Measurements from ENCODE around the gene RND1.
A peak's percentile ranks its signal among the peaks of the same experiment; 100 is the strongest.
"Not testable (repeated sequence)": the region's sequence is repeated elsewhere in the genome, so short reads cannot be mapped to it uniquely, and the experiment has no call there.

Gene RND1

DNA sequence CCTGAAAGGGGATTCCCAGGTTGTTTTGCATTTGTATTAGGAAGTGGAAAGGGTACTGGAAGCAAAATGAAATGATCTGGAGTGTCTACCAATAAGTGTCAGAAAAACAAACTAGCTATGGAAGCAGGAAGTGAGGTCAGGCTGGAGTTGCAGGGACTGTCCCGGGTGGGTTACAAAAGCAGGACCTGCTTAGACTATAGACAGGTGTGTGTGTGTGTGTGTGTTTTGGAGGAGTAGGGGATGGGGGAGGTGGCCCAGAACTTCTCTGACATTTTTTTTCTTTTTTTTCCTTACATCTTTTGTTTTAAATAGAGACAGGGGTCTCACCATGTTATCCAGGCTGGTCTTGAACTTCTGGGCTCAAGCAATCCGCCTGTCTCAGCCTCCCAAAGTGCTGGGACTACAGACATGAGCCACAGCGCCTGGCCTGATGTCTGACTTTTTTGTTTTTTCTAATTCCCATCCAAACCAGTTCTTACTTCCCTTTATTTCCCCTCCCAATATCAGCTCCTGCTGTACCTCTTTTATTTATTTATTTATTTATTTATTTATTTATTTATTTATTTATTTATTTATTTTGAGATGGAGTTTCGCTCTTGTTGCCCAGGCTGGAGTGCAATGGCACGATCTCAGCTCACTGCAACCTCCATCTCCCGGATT is 512 bp upstream of the RND1 start:
- no peak for DNase-seq

DNA sequence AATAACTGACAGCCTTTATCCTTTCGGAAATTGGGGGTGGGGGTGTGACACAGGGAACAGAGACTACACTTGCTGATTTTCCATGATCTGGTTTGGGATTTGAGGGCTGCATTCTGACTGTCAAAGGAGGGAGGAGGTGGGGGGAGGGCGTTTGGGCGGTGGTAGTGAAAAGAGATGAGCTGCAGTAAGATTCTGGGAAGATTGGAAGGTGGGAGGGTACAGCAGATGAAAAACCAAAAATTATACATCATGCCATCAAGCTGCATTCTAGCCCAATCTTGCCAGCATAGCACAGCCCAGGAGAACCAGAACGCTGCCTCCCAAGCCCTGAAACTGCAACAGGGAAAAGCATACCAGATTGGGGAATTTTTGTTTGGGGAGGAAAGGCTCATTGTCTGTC is 2.4 kb downstream of the RND1 start:
- DNase-seq, result no peak

DNA sequence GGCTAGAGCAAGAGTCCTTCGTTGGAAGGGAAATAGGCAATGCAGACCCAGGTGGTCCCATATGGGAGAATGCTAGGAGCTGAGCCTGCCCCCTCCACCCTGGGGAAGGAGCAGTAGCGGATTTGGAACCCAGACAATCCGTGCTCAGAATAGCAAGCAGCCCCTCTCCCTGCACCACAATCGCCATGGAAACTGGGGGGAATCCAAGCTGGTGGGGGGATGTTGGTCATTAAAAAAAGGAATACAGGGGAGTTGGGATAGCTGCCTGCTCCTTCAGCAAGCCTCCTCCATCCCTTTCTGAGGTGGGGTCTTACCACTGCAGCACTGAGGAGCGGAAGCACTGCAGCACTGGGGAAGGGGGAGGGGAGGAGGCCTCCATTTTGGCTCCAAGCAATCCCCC is 2.9 kb downstream of the RND1 start:
- no peak for DNase-seq

DNA sequence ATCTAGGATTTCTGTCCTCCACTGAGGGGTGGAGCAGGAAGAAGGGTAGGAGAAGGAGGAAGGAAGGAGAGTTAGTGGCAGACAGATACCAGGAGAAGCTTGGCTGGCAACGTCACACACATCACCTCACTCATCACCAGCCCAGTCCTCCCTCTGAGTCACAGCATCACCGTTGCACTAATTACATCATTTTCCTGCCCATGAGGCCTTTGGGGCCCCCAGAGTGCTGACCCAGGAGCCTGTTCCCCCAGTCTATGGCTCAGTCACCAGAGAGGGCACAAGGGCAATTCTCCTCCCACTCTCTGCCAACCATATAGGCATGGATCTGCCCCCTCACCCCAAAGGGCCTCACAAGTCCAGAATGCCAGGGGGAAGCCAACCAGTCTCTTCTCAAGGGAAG is 4.6 kb downstream of the RND1 start:
- DNase-seq, result no peak

DNA sequence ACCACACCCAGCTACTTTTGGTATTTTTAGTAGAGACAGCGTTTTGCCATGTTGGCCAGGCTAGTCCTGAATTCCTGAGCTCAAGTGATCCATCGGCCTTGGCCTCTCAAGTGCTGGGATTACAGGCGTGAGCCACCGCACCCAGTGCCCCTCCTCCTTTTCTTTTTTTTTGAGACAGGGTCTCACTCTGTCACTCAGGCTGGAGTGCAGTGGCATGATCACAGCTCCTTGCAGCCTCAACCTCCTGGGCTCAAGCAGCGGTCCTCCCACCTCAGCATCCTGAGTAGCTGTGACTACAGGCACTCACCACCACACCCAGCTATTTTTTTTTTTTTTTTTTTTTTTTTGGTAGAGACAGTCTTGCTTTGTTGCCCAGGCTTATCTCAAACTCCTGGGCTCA is 5.4 kb downstream of the RND1 start:
- DNase-seq, result not testable (repeated sequence)

DNA sequence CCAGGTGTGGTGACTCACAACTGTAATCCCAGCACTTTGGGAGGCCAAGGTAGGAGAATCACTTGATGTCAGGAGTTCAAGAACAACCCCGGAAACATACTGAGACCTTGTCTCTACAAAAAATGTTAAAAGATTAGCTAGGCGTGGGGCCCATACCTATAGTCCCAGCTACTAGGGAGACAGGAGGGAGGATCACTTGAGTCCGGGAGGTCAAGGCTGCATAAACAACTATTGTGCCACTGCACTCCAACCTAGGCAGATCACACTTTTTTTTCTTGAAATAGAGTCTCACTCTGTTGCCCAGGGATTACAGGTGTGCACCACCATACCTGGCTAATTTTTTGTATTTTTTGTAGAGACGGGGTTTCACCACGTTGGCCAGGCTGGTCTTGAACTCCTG is 6.1 kb downstream of the RND1 start:
- no peak for DNase-seq

DNA sequence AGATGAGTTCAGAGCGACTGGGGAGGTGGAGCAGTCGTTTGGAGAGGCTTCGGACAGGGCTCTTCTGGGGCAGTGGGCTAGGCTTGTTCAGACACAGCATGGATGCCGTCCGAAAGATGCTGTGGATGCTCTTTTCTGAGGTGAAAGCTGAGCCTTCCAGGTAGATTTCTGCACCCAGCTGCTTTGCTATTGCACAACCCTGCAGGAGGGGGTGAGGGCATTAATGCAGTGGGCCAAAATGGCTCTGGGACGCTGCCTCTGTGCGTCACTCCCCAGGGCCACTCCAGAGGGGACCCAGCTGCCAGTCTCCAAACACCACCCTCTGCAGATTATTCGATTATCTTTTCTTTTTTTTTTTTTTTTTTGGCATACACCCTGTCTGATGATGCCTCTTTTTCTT is 7.6 kb downstream of the RND1 start:
- DNase-seq, result no peak

DNA sequence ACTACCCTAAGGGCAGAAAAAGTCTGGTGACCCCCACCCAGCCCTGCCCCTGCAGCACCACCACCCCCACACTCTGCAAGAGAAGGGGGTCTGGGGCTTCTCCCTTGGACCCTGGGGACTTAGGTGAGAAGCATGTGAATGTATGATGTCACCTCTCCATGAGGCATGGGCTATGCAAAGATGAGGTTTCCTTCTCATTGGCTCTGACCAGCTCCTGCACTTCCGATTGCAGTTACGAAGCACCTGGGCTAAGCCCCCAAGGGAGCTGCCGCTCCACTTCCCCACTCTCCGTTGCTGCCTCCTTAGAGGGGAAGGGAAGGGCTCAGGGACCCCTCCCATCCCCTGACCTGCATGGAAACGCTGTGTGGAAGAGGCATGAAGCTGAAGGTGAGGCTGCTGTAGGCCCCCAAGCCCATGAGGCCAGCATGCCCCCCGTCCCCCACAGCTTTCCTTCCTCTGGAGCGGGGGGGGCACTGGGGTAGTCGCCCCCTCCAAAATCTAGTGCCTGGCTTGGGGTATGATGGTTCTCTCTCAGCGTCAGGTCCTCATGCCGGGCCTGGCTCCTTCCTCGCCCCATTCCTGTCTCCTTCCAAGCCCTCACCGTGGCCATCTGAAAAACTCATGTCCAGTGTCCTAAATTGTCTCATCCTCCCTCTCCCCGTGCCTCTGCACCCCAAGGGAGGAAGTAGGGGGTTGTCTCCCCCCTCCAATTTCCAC is 8.2 kb downstream of the RND1 start:
- DNase-seq, result no peak

DNA sequence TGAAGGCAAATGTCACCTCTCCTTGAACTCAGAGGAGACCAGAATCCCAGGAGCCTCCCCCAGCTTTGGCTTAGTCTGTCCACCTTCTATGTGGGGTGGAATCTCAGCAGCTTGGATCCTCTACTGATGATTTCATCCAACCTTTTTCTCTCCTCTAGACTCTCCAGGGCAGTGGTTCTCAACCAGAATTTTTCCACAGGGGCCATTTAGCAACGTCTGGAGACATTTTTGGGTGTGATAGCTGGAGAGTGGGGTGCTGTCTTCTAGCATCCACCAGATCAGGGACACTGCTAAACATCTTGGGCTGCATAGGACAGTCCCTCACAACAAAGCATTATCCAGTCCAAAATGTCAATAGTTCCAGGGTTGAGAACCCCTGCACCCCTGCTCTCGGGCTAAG is 9.3 kb downstream of the RND1 start:
- no peak for DNase-seq

DNA sequence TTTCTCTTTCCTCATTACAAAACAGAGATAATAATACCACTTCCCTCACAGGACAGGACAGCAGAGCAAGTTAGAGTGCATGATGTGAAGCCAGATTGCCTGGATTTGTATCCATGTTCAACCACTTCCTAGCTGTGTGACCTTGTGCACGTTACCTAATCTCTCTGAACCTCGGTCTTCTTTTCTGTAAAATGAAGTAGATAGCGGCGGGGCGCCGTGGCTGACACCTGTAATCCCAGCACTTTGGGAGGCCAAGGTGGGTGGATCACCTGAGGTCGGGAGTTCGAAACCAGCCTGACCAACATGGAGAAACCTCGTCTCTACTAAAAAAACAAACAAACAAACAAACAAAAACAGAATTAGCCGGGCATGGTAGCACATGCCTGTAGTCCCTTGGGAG is 10.7 kb downstream of the RND1 start:
- not testable (repeated sequence) for DNase-seq

DNA sequence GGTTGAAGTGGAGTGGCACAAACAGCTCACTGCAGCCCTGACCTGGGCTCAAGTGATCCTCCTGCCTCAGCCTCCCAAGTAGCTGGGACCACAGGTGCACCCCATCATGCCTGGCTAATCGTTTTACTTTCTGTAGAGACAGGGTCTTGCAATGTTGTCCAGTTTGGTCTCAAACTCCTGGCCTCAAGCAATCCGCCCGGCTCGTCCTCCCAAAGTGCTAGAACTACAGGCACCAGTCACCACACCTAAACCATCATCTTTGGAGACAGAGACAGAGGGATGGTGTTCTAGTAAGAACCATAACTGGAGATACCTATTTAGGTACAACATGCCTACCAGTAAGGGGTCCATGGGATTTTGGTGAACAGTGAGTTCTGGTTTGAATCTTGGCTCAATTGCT is 11.2 kb downstream of the RND1 start:
- no peak for DNase-seq

DNA sequence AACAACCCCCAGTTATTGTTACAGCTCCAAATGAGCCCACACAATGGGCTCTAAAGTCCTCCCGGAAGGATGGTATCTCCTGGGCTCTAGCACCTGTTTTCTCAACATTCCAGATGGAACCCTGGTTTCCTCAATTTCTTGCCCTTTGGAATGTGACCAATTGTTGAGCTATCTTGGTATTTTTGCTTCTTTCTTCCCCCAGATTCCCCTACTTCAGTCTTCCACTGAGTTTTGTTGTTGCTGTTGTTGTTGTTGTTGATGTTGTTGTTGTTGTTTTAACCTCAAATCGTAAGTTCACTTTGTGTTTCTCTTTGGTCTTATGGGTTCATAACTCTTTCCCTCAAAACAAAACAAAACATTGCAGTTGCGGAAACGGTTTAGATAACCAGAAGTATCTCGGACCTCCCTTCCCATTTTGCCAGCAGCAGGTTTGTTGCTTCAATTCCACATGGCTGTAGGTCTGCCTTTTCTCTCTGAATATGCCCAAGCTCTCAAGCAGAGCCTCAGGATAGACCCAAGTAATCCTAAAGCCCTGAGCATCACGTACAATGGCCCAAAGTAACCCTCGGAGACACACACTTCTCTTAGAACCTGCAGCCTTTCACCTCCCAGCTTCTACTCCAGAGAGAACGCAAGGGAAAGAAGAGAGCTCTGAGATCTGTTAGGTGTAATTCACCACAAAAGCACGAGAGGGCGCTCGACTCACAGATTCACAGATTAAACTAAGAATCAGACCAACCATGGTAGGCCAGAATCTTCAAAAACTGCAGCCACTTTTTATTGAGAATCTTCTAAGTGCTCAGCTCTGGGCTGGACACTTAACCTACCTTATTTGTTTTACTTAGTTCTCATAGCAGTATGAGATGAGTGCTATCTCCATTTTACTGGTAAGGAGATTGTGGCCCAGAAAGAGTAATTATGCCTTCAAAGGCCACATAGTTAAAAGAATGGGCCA is 12.7 kb downstream of the RND1 start:
- peak; percentile 57 for DNase-seq

DNA sequence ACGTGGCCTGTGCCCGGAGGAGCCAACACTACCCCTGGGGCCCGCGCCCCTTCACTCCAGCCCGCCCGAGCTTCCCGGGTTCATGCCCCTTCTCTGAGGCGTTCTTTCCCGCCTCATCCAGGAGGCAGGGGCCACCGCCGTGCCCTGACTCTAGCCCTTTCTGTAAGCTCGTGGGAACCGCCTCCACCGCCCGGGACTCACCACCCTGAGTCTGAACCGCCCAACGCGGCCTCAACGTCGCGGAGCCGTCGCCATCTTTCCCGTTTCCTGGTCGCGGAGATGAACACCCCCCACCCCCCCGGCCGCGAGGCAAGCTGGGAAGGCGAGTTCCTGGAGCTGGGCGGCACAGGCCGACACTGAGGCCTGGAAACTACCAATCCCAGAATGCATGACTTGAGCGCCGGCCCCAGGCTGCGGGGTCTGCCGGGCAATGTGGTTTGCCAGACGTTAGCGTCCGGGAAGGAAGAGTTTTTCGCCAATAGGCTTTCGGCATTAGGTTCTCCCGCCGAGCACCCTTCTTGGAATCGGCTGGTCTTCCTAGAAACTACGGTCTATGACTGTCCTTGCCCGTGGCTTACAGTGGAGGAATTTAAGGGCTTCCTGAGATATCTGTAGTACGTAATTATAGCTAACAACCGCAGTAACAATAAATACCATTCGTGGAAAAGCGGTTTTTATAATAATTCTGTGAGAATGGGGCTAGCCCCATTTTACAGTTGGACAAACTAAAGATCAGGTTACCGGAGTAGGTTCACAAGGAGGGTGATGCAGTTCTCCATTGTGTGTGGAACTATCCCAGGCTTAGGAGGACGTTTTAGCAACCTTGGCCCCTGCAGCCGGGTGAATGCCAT is 13.6 kb downstream of the RND1 start, which contains the start of gene DDX23:
TSS of gene DDX23 (minus strand) at position 281 of the 851 bp plus-strand sequence. CDS start 6,381 bp downstream, outside the sequence.
- DNase-seq, result peak; percentile 80

DNA sequence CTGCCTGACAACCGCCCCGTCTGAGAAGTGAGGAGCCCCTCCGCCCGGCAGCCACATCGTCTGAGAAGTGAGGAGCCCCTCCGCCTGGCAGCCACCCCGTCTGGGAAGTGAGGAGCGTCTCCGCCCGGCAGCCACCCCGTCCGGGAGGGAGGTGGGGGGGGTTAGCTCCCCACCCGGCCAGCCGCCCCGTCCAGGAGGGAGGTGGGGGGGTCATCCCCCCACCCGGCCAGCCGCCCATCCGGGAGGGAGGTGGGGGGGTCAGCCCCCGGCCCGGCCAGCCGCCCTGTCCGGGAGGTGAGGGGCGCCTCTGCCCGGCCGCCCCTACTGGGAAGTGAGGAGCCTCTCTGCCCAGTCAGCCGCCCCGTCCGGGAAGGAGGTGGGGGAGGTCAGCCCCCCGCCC is 23.6 kb downstream of the RND1 start:
- not testable (repeated sequence) for DNase-seq

DNA sequence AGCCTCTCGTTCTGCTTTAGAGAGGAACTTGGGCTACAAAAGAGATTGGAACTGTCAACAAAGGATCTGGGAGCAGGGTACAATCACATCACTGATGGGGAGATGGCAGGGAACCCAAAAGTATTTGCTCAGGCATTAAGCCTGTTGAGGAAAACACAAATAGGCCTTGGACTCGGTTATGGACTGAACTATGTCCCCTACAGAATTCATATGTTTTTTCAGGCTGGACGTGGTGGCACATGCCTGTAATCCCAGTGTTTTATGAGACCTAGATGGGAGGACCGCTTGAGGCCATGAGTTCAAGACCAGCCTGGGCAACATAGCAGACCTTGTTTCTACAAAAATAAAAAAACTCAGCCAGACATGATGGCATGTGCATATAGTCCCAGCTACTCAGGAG is 27.6 kb downstream of the RND1 start:
- DNase-seq, result no peak

DNA sequence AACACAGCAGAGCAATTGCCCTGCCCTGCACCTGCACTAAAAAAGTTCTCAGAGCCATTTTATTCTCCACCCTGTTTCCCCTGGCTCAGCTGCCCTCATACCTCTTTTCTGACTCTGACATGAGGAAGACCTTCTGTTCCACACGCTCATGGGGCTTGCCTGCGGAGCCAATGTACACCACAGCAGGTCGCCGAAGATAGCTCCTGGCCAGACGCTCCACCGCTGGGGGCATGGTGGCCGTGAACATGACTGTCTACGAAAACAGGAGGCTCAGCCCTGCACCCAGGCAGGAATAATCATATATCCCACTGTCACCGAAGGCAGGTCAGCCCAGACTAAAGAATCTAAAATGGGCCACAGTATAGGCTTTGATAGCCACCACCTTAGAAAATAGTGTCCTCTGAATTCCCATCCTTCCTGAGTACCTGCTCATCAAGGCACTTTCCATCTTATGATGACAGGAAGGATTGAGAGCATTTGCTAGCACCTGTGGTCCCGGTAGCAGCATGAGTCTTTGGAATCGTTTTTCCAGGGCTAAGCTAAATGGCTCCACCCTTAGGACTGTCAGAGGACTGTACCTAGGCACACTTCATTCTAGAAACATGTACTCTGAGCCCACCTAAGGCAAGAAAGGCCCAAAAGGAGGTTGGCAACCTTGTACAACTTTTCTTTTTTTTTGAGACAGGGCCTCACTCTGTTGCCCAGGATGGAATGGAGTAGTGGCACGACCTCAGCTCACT is 33.2 kb downstream of the RND1 start:
- no peak for DNase-seq

DNA sequence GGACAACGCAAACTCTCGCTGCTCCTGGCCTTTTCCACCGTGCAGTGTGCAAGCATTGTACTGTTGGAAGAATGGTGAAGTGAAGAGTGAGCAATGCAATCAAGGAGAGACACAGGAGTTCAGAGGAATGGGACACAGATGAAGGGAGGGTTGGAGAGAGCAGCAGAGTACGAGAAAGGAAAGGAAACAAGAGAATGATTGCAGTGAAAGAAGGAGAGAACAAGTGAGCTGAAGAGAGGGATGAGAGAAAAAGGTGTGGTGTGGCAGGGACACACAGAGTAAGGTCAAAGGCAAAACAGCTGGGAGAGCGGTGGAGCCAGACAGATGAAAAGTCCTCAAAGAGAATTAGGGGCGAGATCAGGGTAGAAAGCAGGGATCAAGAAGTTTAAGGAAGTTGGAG is 34.4 kb downstream of the RND1 start:
- no peak for DNase-seq

DNA sequence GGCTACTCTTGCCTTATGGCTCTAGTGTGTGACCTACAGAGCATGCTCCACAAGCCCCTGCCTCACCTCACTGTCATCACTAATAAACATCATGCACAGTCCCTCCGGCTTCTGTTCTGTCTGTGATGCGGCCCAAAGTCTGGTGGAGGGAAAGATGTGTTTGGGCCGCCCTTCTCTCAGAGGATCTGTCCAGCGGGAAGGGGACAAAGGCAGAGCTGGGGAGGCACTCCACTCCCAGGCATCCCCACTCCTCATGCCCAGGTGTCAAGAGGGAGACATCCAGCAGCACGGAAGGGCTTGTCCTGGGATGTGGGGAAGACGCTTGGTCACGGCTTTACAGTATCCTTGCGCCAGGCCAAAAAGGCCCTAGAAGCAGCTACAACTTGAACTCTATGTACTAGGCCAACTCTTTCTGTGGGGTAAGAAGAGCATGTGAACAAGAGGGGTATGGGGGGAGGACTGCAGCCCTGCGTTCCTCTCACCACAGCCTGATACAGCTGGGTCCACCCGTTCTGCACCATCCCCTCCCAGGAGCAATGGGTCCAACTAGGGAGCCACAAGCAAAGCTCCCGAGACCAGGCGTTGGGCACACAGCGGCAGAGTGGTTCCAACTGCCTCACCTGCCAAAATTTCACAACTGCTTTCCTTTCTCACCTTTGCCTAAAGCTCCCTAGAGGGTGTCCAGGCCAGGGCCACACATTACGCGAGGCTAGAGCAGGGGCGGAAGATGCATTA is 36.7 kb downstream of the RND1 start:
- DNase-seq, result no peak

DNA sequence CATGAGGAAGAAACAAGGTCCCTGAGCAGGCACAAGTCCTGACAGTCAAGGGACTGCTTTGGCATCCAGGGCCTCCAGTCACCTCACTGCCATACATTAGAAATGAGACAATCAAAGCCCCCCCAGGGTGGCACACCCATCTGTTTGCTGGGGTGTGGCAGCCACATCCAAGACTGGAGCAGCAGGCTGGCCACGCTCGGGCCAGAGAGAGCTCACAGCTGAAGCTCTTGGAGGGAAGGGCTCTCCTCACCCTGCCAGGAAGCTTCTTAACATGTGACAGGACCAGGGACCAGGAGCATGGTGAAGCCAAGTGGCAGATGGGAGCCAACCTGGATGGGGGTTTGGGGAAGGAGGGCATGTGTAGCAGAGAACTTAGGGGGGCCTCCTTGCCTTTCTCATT is 37.4 kb downstream of the RND1 start:
- no peak for DNase-seq

DNA sequence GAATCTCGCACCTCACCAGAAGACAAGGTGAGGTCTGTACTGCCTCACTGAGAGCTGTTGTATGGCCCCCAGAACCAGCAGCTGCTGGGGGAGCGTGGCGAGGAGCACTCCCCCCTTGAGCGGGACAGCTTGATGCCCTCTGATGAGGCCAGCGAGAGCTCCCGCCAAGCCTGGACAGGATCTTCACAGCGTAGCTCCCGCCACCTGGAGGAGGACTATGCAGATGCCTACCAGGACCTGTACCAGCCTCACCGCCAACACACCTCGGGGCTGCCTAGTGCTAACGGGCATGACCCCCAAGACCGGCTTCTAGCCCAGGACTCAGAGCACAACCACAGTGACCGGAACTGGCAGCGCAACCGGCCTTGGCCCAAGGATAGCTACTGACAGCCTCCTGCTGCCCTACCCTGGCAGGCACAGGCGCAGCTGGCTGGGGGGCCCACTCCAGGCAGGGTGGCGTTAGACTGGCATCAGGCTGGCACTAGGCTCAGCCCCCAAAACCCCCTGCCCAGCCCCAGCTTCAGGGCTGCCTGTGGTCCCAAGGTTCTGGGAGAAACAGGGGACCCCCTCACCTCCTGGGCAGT is 38.1 kb downstream of the RND1 start:
- DNase-seq, result no peak

DNA sequence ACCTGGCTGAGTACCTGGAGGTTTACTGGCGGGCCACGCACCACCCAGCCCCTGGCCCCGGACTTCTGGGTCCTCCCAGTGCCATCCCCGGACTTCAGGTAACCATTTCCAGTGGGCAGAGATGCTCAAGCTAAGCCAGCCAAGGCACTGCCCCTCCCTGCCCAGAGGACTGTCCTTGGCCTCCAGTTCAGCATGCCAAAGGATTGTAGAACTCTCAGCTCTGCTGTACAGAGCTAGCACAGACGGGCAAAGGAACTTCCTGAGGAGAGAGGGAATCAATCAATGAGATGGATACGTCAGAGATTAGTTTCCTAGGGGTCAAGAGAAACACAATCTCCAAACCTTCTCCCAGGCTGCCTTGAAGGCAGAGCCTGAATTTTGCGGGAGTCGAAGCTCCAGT is 38.6 kb downstream of the RND1 start:
- DNase-seq, result no peak

Measured in DMS 273 treated with DMSO at 0.1 percent for 48 hours (cell line).